CD4-positive, alpha-beta T cell treated with Interferon gamma for 1 hour (primary cell): Measurements from ENCODE around the gene PPP6R2.

ENCODE experiments used
- DNase-seq: peaks from one replicate; pipeline ENCODE4 v3.0.0-alpha.2; 2020

Gene PPP6R2

DNA sequence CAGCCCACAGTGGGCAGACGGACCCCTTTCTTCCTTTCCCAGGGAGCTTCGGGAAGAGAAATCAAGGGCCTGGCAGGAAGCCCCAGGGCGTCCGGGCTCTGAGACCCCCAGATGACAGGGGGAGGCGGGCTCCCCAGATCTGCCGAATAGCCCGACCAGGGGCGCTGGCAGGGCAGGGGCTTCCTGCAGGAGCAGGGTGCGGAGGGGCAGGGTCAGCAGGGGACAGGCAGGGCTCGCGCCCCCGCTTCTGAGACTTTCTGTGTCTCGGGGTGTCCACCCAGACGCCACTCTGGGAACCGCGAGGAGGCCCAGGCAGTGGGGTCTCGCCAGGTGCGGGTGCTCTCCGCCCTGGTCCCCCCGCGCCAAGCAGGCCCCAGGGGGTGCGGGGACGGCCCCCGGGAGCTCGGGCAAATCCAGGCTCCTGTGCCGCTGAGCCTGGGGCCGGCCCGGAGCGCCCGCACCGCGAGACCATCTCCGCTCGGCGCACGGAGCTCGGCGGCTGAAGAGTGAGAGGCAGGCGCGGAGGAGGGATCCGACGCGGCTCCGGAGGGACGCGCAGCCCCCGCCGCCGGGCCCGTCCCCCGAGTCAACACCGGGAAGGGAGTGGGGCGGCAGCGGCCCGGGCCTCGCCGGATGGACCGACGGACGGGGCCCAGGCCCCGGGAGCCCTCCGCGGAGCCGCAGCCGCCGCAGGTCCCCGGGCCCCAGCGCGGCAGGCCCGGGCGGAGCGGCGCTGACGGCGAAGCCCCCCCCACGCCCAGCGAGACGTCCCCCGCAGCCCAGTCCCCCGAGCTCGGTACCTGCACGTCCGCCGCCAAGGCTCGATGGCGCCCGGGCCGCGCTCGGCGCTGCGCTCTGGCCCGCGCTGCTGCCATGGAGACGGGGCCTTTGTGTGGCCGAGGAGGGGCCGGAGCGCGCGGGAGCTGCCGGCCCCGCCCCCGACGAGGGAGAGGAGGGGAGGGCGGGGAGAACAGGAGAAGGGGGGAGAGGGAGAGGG lies 36.1 kb upstream of the PPP6R2 start, which contains the start of gene PLXNB2:
Gene PLXNB2 (minus strand): TSS at position 894 of the 997 bp plus-strand sequence. CDS start 17,062 bp downstream, outside the sequence.
- DNase-seq = peak; percentile 60

DNA sequence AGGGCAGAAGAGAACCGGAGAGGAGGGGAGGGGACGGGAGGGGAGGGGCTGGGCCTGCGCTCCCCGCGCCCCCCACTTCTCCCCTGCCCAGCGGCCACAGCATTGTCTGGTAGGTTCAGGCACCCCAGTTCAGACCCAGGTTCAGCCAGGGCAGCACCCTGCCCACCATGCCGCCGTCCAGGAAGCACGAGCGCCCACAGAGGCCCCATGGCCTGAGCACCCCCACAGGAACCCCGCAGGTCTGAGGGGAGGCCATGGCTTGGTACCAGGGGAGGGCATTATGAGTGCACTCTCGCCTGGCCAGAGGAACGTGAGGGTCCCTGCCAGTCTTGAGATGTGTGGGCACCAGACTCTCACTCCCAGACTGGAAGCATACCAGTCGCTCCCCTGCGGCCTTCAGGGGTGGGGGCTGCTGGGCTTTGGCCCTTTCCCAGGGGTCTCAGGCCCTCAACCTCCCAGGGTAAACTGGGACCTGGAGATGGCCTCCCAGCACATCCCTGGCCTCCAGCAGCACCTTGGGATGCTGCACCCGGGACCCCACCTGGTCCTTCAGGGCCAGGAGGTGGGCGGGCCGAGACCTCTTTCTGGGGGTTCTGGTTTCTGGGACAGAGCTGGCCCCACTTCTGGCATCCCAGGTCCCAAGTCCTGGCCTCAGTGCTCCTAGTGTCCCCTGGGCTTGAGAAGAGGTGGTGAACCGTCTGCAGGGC lies 35.1 kb upstream of the PPP6R2 start:
- DNase-seq = no peak

DNA sequence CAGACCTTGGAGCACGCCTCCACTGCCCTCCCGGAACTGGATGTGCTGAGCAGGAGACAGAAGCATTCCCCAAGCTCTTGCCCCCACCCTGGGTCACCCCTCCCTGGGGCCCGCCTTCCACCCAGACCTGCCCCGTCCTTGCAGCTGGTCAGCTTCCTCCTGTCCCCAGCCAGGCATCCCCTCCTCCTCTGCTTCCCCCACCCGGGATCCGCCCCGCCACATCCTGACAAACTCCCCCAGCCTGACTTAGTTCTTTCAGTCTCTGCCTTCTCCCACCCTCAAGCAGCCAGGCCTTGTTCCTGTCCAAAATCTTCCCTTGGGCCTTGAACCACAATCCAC lies 34.6 kb upstream of the PPP6R2 start:
- DNase-seq = peak; percentile 61

DNA sequence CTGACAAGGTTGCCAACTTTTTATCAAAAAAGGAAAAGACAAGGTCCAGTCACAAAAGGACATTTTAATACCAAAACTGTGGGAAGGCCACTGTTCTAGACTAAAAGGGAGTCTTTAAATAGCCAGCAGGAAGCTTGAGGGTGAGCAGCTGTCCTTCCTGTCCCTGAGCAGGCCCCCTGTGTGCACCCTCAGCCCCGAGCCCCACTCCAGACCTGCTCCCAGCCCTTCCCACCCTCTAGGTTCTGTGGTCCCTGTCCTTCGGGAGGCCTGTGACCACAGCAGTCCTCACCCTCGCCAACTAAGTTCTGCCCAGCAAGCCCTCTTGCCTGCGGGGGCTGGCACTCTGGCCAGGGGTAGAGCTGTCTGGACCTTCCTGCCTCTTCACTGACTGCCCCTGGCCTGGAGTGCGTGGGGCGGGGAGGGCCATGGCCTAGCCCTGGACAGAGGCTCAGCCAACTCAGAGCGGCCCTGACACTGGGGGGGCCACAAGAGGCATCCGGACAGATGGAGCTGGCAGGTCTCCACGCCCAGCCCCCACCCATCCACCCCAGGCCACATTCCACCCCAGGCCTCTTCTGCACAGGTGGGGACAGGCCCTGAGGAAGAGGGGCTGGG lies 34.0 kb upstream of the PPP6R2 start:
- no peak for DNase-seq

DNA sequence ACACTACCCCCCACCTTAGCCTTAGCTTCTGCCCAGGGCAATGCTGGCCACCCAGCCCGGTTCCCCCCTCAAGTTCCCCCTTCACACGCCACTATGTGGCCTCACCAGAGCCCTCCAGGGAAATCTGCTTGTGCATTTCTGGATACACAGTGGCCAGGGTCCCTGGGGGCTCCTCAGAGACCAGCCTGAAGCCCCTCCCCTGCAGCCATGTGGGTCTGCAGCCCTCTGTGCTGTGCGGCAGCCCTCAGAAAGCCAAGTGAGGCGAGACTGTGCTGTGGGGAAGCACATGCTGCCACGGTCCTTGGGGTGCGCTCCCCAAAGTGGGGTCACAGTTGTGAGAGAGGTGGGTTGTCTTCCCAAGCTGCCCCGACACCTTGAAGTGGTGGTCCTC lies 33.5 kb upstream of the PPP6R2 start:
- no peak for DNase-seq

DNA sequence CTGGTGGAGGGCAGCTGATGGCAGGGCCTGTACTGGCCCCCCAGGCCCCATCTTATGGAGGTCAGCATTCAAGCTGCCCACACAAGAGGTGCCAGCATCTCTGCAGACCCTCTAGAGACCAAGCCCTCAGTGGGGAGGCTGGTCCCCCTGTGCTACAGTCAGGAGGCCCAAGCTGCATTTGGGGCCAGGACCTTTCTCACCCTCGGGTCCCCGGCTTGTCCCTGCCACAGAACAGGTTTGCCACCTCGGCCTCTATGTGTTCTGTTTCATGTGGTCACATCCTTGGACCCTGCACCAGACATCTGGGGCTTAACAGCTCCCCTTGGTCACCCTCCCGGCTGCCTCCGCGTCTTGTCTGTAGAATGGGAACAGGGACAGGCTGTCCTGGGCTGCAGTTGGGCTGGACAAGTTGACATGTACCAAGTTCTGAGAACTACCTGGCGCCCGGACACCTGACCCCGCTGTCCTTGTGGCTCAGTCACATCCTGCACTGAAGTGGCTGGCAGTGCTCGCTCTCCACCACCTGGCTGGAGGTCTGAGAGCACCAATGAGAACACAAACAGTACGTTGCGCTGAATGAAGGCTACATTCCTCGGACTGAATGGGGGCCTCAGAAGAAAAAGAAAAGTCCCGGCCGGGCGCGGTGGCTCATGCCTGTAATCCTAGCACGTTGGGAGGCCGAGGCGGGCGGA lies 33.0 kb upstream of the PPP6R2 start:
- no peak for DNase-seq

DNA sequence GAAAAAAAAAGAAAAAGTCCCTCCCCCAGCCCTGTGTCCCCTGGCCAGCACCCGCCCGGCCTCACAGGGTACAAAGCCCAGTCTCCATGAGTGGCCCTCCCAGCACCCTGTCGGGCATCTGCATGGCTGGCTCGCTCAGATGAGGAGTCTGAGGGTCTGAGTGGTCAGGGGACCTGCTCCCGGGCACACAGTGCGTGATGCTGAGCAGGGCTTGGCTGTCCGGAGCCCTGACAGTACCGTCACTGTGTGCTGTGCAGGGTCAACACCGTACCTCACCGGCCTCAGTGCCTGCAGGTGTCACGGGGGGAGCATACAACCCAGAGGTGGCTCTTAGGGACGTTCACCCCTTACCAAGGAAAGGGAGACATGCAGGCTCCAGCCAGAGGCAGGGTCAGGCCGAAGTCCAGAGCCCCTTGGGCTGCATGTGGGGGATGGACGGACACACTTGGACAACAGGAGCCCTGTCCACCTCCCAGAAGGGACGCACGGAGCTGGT lies 32.1 kb upstream of the PPP6R2 start:
- DNase-seq = no peak

DNA sequence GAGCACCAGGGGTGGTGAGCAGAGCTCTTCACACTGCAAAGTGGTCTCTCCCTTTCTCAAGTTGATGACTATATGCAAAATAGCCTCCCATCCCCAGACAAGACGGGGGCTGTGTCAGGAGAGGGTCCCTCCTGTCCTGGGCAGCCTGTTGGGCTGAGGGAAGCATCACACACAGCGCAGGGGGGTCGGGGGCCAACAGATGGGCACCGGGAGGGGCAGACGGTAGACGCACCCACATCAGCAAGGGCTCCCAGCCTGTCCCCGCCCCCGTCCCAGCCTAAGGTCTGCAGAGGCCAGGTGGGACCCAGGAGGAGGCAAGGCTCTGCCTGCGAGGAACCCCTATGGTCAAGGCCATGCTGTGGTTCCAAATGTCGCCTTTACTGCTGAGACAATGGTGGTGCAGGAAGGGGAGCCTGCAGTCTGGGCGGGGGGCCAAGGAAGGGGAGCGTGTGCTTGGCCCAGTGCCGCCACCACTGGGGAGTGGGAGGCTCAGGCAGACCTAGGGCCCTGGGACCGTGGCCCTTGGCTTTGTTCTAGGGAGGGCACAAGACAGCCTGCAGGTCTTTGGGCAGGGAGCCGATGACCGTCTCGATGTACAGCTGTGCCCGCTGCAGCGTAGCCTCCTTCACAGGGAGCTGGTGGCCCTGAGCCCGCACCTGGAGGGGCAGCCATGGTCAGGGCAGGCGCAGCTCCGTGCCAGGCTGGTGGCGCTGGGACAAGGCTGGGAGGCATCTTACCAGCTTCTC lies 31.3 kb upstream of the PPP6R2 start:
- DNase-seq = no peak

DNA sequence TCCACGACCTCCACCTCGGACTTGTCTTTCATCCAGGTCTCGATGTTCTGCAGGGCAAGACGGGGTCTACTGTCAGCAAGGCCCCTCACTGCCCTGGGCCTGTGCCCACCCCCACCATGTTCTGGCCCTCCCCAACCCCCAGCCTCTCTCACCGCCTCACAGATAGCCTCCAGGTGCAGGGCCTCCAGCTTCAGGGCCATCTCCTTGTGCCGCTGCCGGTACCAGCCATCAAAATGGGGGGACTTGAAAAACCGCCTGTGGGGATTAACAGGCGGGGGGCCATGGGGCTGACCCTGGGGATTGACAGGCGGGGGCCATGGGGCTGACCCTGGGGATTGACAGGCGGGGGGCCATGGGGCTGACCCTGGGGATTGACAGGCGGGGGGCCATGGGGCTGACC lies 30.8 kb upstream of the PPP6R2 start:
- DNase-seq = no peak

DNA sequence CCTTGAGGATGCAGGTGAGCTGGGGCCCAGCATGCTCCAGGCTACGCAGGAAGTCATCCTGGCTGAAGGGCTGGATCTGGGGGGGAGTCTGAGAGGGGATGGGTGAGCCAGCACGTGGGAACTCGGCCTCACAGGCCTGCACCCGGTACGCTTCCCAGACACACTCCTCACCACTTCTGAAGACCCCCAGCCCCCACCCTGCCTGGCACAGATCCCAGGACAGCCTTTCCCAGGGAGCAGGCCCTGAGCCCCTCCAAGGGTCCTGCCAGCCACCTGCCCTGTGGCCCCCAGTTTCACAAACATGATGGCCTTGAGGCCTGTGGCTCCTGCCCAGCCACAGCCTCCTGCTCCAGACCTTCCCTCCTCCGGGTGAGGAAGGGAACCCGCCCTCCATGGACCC lies 30.1 kb upstream of the PPP6R2 start:
- no peak for DNase-seq

DNA sequence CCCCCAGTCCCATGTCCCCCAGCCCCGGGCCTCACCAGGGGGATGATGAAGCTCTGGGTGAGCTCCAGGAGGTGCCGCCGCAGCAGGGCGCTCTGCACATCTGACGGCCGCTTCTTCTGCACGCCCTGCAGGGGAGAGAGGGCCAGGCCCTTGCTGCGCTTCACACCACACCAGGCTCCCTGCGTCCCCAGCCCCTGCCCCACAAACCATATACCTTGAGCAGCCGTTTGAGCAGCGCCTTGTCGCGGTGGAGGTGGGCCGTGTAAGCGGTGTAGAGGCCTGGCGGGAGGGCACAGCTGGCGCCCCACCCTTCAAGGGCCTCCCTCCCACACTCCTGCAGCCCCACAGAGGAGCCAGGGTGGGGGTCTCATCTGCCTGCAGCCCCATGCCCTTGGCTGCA lies 29.5 kb upstream of the PPP6R2 start:
- no peak for DNase-seq

DNA sequence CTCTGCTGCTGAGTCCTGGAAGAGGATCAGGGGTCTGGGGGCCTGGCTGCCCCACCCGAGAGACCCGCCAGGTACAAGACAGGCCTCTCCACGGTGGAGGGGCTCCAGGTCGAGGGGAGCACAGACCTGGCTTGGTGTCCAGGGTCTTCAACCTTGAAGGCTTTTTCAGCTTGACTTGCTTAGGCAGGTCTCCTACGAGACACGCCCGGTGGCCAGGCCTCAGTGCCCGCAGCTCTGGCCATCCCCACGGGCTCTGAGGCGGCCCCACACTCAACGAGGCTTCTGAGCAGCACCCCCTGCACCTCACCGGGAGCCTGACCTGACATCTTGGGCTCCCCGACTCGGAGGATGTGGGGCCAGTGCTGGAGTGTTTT lies 29.1 kb upstream of the PPP6R2 start:
- DNase-seq = no peak

DNA sequence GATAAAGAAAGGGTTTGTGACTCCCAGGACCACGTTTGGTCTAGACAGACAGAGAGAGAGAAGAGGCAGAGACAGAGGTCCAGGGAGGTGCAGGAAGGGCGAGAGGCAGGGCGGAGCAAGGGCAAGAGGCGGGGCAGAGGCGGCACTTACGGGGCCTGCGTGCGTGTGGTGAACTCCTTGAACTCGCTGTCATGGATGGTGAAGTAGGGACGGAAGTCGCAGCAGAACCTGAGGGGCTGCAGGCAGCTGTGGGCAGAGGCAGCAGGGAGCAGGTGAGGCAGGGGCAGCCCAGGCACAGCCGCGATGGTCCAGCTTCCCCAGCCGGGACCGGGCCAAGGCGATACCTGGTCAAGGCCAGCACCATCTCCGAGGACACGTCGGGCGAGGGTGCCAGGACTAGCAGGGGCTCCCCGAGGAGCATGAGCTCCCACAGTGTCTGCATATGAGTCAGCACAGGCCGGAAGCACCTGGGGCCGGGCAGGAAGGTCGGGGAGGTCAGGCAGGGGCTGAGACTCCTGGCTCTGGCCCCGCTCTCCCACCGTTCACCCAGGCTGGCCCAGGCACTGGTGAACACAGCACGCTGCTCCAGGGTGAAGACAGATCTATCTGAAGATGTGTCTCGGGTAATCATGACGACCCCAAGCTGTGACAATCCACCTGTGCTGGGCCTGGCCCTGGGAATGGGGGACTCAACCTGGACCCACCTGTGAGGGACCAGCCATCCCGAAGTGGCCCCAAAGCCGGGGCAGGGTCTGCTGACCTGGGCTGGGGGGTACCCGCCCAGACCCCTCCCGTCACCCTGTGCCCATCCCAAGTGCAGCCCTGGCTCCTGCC lies 28.5 kb upstream of the PPP6R2 start:
- peak; percentile 77 for DNase-seq

DNA sequence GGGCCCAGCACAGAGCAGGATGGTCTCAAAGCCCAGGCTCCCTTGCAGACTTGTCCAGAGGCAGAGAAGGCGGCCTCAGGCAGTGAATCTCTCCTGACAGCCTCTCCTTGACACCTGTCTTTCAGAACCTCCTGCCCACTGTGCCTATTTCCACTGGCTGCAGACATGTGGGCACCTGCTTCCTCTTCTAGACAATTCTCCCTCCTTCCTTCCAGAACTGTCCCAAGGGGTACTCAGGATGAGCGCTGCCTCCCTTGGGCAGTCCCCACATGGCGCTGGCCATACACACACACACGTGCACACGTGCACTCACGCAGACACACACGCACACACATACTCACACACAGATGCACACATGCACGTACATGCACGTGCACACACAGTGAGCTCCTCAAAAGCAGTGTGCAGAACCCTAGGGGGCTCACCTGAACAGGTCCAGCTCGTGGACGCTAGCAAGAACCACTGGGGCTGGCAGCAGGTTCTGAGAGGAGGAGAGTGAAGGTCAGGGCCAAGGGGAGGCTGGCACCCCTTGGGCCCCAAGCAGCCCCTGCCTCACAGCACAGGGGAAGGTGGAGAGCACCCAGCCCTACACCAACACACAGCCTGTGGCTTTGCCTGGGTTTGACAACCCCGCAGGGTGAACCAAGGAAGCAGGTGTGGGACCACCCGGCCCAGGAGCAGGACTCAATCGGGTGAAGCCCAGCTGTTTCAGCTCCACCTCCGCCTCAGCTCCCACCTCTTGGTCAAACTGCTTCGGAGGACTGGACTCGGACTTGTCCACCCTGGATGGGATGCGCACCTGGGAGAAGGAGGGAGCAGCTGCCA lies 27.6 kb upstream of the PPP6R2 start:
- no peak for DNase-seq

DNA sequence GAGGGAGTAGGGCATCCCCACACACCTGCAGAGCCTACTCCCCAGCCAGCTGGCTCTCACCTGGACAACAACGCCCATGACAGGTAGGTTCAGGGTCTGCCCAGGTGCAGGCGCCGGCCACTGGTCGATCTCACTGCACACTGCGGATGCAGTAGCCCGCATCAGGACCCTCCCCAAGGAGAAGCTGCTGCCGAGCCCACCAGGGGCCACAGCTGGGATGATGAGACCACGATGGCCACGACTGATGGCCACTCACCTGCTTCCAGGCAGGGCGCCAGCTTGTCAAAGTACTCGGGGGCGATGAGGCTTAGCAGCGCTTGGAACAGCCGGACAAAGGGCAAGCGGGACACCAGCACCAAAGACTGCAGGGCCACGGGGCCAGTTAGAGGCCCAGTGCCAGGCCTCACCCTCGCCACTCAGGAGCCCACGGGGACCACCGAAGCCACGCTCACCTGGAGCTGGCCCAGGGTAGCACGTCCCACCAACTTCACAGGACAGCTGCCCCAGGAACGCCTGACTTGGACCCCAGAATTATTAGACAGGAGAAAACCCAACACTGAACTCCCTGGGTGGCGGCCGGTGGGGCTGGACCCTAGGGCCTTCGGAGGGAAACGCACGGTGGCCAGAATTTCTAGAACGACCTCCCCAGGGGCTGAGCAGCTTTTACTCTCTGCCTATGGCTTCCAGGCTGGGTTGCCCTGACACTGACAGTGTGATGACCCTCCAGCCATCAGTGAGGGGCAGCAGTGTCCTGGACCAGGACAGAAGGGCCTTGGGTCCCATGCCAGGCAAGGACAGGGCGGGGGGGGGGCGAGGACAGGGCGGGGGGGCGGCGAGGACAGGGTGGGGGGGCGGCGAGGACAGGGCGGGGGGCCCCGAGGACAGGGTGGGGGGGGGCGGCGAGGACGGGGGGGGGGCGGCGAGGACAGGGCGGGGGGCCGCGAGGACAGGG lies 26.7 kb upstream of the PPP6R2 start:
- no peak for DNase-seq

DNA sequence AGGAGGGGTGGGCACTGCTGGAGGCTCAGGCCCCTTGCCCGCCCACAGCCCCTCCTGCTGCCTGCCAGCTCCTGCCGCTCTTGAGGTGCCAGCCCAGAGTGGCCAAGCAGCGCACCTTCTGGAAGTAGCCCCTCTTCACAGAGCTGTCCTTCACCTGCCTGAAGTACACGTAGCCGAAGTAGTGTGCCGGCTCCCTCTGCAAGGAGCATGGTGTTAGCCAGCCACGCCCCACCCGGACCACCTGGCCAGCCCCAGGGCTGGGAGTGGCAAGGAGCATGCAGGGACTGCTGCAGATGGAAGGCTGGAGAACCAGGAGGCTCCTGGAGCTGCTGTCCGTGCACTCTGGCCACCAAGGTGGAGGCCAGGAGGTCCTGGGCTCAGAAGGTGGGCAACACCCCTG lies 25.9 kb upstream of the PPP6R2 start:
- no peak for DNase-seq

DNA sequence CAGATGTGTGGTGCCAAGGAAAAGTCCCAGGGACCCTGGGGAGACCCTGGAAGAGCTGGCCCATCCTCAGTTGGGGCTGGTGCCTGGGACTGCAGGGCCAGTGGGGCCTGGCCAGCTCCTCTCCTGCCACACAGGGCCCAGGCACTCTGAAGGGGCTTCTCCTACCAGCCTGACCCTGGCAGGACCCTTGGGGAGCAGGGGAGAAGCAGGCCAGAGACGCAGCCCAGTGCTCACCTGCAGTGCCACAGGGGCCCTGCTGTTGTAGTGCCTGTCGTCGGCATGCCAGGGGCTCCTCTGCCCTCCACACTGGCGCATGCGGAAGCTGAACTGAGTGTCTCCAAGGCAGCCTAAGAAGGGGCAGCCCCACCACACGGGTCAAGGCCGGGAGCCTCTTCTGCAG lies 25.5 kb upstream of the PPP6R2 start:
- DNase-seq = no peak

DNA sequence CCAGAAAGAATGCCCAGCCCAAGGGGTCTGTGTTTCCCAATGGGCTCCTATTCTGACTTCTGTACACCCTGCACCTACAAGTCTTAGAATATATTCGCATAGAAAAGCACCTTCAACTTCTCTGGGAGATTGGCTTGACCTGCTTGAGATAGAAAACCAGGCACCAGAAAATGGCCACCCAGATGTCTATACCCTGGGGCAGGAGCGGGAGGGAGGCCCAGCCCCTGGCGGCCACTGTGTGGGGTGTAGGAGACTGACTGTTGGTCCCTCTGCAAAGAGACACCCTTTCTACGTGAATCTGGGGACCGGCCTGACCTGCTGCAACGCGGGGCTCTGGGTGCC lies 24.8 kb upstream of the PPP6R2 start:
- DNase-seq = no peak

DNA sequence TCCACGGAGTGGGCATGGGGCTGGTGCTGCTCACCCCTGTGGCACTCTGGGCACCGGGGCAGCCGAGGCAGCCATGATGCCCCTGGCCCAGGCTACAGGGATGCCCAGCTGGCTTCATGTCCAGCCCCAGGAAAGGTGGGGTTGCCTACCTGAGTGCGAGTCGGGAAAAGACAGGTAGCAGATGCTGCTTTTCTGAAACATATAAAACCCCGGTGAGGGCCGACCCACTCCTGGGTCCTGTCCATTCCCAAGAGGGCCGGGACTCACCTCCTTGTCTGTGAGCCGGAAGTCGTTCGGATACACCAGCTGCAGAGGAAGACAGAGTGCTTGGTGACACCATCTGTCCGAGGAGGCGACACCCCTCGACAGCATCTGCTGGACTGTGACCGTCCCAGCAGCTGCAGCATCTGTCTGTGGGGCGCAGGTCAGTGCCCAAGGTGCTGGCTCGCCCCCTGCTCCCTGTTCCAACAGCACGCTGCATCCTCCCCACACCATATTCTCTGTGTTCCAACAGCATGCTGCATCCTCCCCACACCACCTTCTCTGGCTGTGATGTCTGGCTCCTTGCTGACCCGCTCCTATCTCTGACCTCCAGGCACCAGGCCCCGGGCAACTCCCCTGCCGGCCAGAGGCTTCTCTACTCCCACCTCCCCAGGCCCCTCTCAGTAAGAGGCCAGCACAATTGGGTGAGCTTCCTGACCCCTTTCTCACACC lies 24.3 kb upstream of the PPP6R2 start:
- DNase-seq = no peak
